ENCODE measurements around the gene CACNA2D2. TPM values are rescaled to one million over a fixed set of nuclear protein-coding genes. Genes with fewer than 3 reads are reported as not detected.

The CACNA2D2 gene
- total RNA-seq, 2 donors from 2014 or later = 5.6 to 9.1 TPM

- Histone ChIP-seq H3K4me3 (no peak overlapping the region), H3K9me3 (no peaks in the 10 kb centered on the region), H3K27me3 (replicated peaks; ENCODE audit: insufficient read depth) (no peaks in the 10 kb centered on the region), H3K27ac (no peak overlapping the region), H3K4me1 (replicated peaks) (peaks cover 7% of the 10 kb centered on the region), H3K36me3 (no peaks in the 10 kb centered on the region)
- 91% methylated on average over 13 of the region's 13 CpGs for WGBS
- intact Hi-C loops (cut with DNase I) = loop anchor here (10.0 kb wide), 1 partner anchor 1062 kb away; no protein-coding TSS in a partner anchor
- no peak for DNase-seq (ENCODE audit: low spot score)
- TF ChIP-seq, protein P1, sequence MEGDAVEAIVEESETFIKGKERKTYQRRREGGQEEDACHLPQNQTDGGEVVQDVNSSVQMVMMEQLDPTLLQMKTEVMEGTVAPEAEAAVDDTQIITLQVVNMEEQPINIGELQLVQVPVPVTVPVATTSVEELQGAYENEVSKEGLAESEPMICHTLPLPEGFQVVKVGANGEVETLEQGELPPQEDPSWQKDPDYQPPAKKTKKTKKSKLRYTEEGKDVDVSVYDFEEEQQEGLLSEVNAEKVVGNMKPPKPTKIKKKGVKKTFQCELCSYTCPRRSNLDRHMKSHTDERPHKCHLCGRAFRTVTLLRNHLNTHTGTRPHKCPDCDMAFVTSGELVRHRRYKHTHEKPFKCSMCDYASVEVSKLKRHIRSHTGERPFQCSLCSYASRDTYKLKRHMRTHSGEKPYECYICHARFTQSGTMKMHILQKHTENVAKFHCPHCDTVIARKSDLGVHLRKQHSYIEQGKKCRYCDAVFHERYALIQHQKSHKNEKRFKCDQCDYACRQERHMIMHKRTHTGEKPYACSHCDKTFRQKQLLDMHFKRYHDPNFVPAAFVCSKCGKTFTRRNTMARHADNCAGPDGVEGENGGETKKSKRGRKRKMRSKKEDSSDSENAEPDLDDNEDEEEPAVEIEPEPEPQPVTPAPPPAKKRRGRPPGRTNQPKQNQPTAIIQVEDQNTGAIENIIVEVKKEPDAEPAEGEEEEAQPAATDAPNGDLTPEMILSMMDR (IDR thresholded peaks at IDR 0.05) = no peak
- TF ChIP-seq POLR2A (IDR thresholded peaks at IDR 0.05) (no peak), POLR2AphosphoS5 (IDR thresholded peaks at IDR 0.05) (no peak)
Observed at GRCh38 chr3:50342813-50343633, 160.4 kb downstream of the CACNA2D2 start.

DNA sequence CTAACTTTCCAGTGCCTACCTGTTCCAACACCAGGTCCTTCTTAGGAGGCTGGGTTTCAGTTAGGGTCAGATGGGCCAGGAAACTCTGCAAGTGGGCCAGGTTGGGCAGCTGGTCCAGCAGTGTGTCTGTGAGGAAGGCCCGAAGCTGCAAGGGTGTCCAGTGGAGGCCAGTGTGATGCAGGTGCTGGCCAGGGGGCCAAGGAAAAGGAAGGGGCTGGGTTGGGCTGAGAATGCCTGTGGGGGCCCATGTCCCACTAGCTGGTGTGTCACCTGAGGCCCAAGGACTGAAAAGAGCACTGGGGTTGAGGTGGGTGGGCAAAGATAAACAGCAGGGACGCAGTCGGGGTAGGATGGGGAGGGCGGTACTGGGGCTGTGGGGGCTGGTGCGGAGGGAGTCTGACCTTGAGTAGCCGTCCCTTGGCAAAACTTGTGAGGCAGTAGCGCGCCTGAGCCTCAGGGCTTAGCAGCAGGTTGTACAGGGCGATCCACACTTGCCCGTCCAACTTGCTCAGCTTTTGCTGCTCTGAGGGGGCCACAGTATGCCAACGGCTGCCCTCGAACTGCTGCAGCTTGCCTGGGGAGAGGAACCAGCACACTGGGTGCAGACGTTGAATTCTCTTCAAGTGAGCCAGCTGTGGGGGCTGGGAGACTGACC, 161.3 kb downstream of the CACNA2D2 start:
- H3K27ac ChIP-seq = no peak overlapping the region

DNA sequence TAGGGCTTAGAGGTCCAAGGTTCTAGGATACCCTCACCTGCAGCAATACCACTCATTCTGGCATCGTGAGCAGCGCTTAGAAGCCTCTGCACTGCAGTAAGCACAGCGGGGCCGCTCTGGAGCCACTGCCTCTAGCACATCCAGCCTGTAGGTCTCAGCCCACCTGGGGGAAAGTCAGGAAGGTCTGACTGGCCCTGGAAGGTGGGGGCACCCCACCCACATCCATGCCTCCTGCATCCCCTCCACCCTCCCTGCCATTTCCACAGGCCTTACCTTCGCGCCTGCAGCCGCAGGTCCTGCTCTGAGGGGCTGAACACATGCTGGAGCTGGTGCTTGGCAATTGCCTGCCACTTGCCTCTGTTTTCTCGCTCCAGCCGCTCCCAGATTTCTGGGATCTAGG, 161.9 kb downstream of the CACNA2D2 start:
- H3K27me3 ChIP-seq (replicated peaks; ENCODE audit: insufficient read depth) = no peaks in the 10 kb centered on the region
- H3K4me1 ChIP-seq (replicated peaks) = peaks cover 8% of the 10 kb centered on the region
- H3K9me3 ChIP-seq = no peaks in the 10 kb centered on the region
- H3K27ac ChIP-seq = no peak overlapping the region
- WGBS = 91% methylated on average over 9 of the region's 9 CpGs
- TF ChIP-seq, protein P1 (IDR thresholded peaks at IDR 0.05) = no peak
- TF ChIP-seq POLR2AphosphoS5 (IDR thresholded peaks at IDR 0.05) = no peak
- TF ChIP-seq POLR2A (IDR thresholded peaks at IDR 0.05) = no peak
- H3K4me3 ChIP-seq = no peak overlapping the region
- intact Hi-C loops (cut with DNase I) = loop anchor here (10.0 kb wide), 1 partner anchor 1063 kb away; no protein-coding TSS in a partner anchor
- no peak for DNase-seq (ENCODE audit: low spot score)
- H3K36me3 ChIP-seq = no peaks in the 10 kb centered on the region

More for the DNA sequence above, 161.3 kb downstream of the CACNA2D2 start:
- peaks cover 8% of the 10 kb centered on the region for H3K4me1 ChIP-seq (replicated peaks)
- H3K36me3 ChIP-seq = no peaks in the 10 kb centered on the region
- no peaks in the 10 kb centered on the region for H3K9me3 ChIP-seq
- no peak overlapping the region for H3K4me3 ChIP-seq
- intact Hi-C loops (cut with DNase I) = loop anchor here (10.0 kb wide), 1 partner anchor 1063 kb away; no protein-coding TSS in a partner anchor
- TF ChIP-seq, protein P1 (IDR thresholded peaks at IDR 0.05) = no peak
- TF ChIP-seq POLR2A (IDR thresholded peaks at IDR 0.05) (no peak), POLR2AphosphoS5 (IDR thresholded peaks at IDR 0.05) (no peak)
- no peaks in the 10 kb centered on the region for H3K27me3 ChIP-seq (replicated peaks; ENCODE audit: insufficient read depth)
- 93% methylated on average over 13 of the region's 13 CpGs for WGBS
- DNase-seq (ENCODE audit: low spot score) = no peak

DNA sequence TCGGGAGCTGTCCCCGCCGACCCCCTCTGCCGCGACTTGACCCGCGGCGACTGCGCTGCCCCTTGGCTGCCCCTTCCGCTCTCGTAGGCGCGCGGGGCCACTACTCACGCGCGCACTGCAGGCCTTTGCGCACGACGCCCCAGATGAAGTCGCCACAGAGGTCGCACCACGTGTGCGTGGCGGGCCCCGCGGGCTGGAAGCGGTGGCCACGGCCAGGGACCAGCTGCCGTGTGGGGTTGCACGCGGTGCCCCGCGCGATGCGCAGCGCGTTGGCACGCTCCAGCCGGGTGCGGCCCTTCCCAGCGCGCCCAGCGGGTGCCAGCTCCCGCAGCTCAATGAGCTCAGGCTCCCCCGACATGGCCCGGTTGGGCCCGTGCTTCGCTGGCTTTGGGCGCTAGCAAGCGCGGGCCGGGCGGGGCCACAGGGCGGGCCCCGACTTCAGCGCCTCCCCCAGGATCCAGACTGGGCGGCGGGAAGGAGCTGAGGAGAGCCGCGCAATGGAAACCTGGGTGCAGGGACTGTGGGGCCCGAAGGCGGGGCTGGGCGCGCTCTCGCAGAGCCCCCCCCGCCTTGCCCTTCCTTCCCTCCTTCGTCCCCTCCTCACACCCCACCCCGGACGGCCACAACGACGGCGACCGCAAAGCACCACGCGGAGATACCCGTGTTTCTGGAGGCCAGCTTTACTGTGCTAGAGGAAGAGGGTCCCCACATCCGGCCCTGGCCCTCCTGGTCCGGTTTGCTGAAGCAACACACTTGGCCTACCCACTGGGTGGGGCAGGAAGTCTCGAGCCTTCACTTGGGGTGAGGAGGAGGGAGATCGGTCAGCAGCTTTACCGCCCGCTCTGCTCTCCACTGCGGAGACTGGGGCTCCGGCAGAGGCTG, 162.7 kb downstream of the CACNA2D2 start, which contains the start of gene RASSF1:
RASSF1 (minus strand) TSS at position 389 of the 882 bp plus-strand sequence; CDS start at position 358, 31 bp downstream.
- no peak for DNase-seq (ENCODE audit: low spot score)
- WGBS = 18% methylated on average over 76 of the region's 85 CpGs
- intact Hi-C loops (cut with DNase I) = loop anchor here (10.0 kb wide), 1 partner anchor 1064 kb away; no protein-coding TSS in a partner anchor
- peaks cover 15% of the 10 kb centered on the region for H3K4me1 ChIP-seq (replicated peaks)
- no peaks in the 10 kb centered on the region for H3K36me3 ChIP-seq
- H3K27me3 ChIP-seq (replicated peaks; ENCODE audit: insufficient read depth) = no peaks in the 10 kb centered on the region
- H3K4me3 ChIP-seq = peak within 1 kb of the TSS; percentile 28 to 31
- TF ChIP-seq POLR2A (IDR thresholded peaks at IDR 0.05) = no peak
- TF ChIP-seq POLR2AphosphoS5 (IDR thresholded peaks at IDR 0.05) = no peak
- TF ChIP-seq, protein P1 (IDR thresholded peaks at IDR 0.05) = no peak
- peak within 1 kb of the TSS; percentile 36 to 42 for H3K27ac ChIP-seq
- no peaks in the 10 kb centered on the region for H3K9me3 ChIP-seq

Data from prostate gland (tissue), 2 donors.